IMR-90 (cell line): ENCODE data around the gene MEGF6. TPM values are rescaled to one million over a fixed set of nuclear protein-coding genes. Genes with fewer than 3 reads are reported as not detected.

Source experiments
- ATAC-seq: fragments of 200-7000 bp; cut with Tn5 transposase; 2 replicates; pipeline ENCODE4 v1.9.1; 2020; ENCODE audit warnings: low read depth, mild to moderate bottlenecking, moderate library complexity
- BruUV-seq: library from RNA; stranded (reverse); fragments of 400-500 nt; replicated peaks from 2 replicates; lab custom pipeline; 2021; lab: Mats Ljungman, UMichigan
- CTCF ChIA-PET: fragments of 300-600 bp; formaldehyde crosslinking; extraction: SDS; loops from one replicate; lab custom pipeline; 2021; ENCODE audit warnings: antibody characterized with exemption; lab: Yijun Ruan, JAX
- POLR2A ChIA-PET: fragments of 300-600 bp; sonication (Branson Sonifier 250); formaldehyde crosslinking; loops from one replicate; lab custom pipeline; 2022; ENCODE audit warnings: antibody characterized with exemption; ENCODE audit not compliant: unreplicated experiment; lab: Charles Lee
- DNase-seq: peaks from one replicate; pipeline ENCODE4 v3.0.0; 2013
- H2AFZ ChIP-seq: replicated peaks from 2 replicates; pipeline ENCODE3; 2013; ENCODE audit warnings: low read length, mild to moderate bottlenecking; ENCODE audit not compliant: poor library complexity
- H2AK5ac ChIP-seq: 2 replicates; pipeline ENCODE4 v1.6.1; 2013; ENCODE audit warnings: low read depth, low read length, inconsistent platforms
- H2AK9ac ChIP-seq: replicated peaks from 2 replicates; pipeline ENCODE3; 2013; ENCODE audit warnings: mild to moderate bottlenecking, low read depth, low read length, moderate library complexity; ENCODE audit not compliant: poor library complexity
- H2BK120ac ChIP-seq: 2 replicates; pipeline ENCODE4 v1.6.1; 2013; ENCODE audit warnings: low read depth, low read length, inconsistent platforms
- H2BK15ac ChIP-seq: 3 replicates; pipeline ENCODE4 v1.6.1; 2013; ENCODE audit warnings: low read depth, low read length, inconsistent platforms
- H2BK20ac ChIP-seq: 2 replicates; pipeline ENCODE4 v1.6.1; 2013; ENCODE audit warnings: low read depth, mild to moderate bottlenecking, inconsistent platforms, low read length, moderate library complexity
- H2BK5ac ChIP-seq: 2 replicates; pipeline ENCODE4 v1.6.1; 2013; ENCODE audit warnings: mild to moderate bottlenecking, low read depth, low read length, inconsistent platforms; ENCODE audit not compliant: poor library complexity, severe bottlenecking
- H3K14ac ChIP-seq: replicated peaks from 2 replicates; pipeline ENCODE4 v1.6.1; 2013; ENCODE audit warnings: low read depth, low read length, inconsistent platforms
- H3K18ac ChIP-seq: 2 replicates; pipeline ENCODE4 v1.6.1; 2013; ENCODE audit warnings: low read depth, low read length, control low read depth
- H3K23ac ChIP-seq: 2 replicates; pipeline ENCODE4 v1.6.1; 2013; ENCODE audit warnings: low read depth, low read length, inconsistent platforms
- H3K27ac ChIP-seq: 2 replicates; pipeline ENCODE4 v1.5.1; 2013; ENCODE audit warnings: mild to moderate bottlenecking, control low read depth, low read length; ENCODE audit not compliant: insufficient read depth
- H3K27me3 ChIP-seq: 2 replicates; pipeline ENCODE4 v1.6.1; 2013; ENCODE audit warnings: low read length; ENCODE audit not compliant: control insufficient read depth, insufficient read depth
- H3K36me3 ChIP-seq: 2 replicates; pipeline ENCODE4 v1.6.1; 2013; ENCODE audit warnings: low read length, mixed read lengths; ENCODE audit not compliant: control insufficient read depth, insufficient read depth
- H3K4ac ChIP-seq: 2 replicates; pipeline ENCODE4 v1.6.1; 2013; ENCODE audit warnings: low read depth, low read length, inconsistent platforms
- H3K4me1 ChIP-seq: 2 replicates; pipeline ENCODE4 v1.6.1; 2013; ENCODE audit warnings: low read length, mixed read lengths; ENCODE audit not compliant: control insufficient read depth, insufficient read depth
- H3K4me2 ChIP-seq: 2 replicates; pipeline ENCODE4 v1.6.1; 2013; ENCODE audit warnings: low read depth, mild to moderate bottlenecking, control low read depth, low read length, moderate library complexity
- H3K4me3 ChIP-seq: 2 replicates; pipeline ENCODE4 v1.5.1; 2013; ENCODE audit warnings: low read depth, mild to moderate bottlenecking, control low read depth, low read length, moderate library complexity; ENCODE audit not compliant: insufficient read depth
- H3K56ac ChIP-seq: 2 replicates; pipeline ENCODE4 v1.6.1; 2013; ENCODE audit warnings: low read length, inconsistent platforms; ENCODE audit not compliant: insufficient read depth; ENCODE audit errors: extremely low read depth
- H3K79me1 ChIP-seq, 2 experiments: 2 replicates each; pipeline ENCODE4 v1.6.1; 2013; ENCODE audit warnings: low read length in 2 of 2, inconsistent platforms in 1 of 2, low read depth in 1 of 2
- H3K9ac ChIP-seq: 2 replicates; pipeline ENCODE4 v1.6.1; 2013; ENCODE audit warnings: low read depth, low read length, control low read depth
- H3K9me1 ChIP-seq: 2 replicates; pipeline ENCODE4 v1.6.1; 2013; ENCODE audit warnings: low read length, inconsistent platforms; ENCODE audit not compliant: insufficient read depth
- H3K9me3 ChIP-seq: 2 replicates; pipeline ENCODE4 v1.6.1; 2013; ENCODE audit warnings: low read length; ENCODE audit not compliant: control insufficient read depth, insufficient read depth
- H4K20me1 ChIP-seq: 2 replicates; pipeline ENCODE4 v1.6.1; 2013; ENCODE audit warnings: low read length, inconsistent platforms; ENCODE audit not compliant: insufficient read depth
- H4K5ac ChIP-seq: 2 replicates; pipeline ENCODE4 v1.6.1; 2013; ENCODE audit warnings: mild to moderate bottlenecking, low read depth, low read length, control low read depth
- H4K8ac ChIP-seq, 2 experiments: 2 replicates each; pipeline ENCODE4 v1.6.1; 2013; ENCODE audit warnings: low read depth in 2 of 2, low read length in 2 of 2, control low read depth in 1 of 2, inconsistent platforms in 1 of 2
- H4K91ac ChIP-seq: 2 replicates; pipeline ENCODE4 v1.6.1; 2013; ENCODE audit warnings: low read depth, low read length, inconsistent platforms; ENCODE audit not compliant: insufficient read depth
- BHLHE40 ChIP-seq: fragments of 150-350 bp; IDR thresholded peaks from 2 replicates; pipeline ENCODE4 v1.6.1; 2016; ENCODE audit warnings: mild to moderate bottlenecking, low read depth, low read length
- FOS ChIP-seq: fragments of 150-350 bp; IDR thresholded peaks from 2 replicates; pipeline ENCODE4 v1.6.1; 2016; ENCODE audit warnings: low read depth, low read length
- NFE2L2 ChIP-seq: fragments of 150-350 bp; IDR thresholded peaks from 2 replicates; pipeline ENCODE4 v1.6.1; 2016; ENCODE audit warnings: low read depth, mild to moderate bottlenecking, low read length
- RFX5 ChIP-seq: IDR thresholded peaks from 2 replicates; pipeline ENCODE4 v1.8.0; 2012; ENCODE audit warnings: low read depth, mild to moderate bottlenecking, low read length, moderate library complexity
- SMC3 ChIP-seq: fragments of 150-350 bp; IDR thresholded peaks from 2 replicates; pipeline ENCODE4 v1.6.1; 2016; ENCODE audit warnings: low read depth, mild to moderate bottlenecking, antibody characterized with exemption, low read length, moderate library complexity
- WGBS, 2 experiments: methylation state at CpG; one replicate each; pipeline versions ENCODE4 v1.1.5 to v1.1.7; 2013; ENCODE audit warnings: missing lambda C conversion rate in 2 of 2; ENCODE audit not compliant: insufficient read length in 1 of 2; ENCODE audit errors: extremely low coverage in 2 of 2; 5-methylcytosine and 5-hydroxymethylcytosine counted together
- dilution Hi-C: fragments of 300-500 bp; cut with HindIII; formaldehyde crosslinking; loops from one replicate; pipeline ENCODE4 v1.14.3; 2018; ENCODE audit warnings: low sequenced_read_pairs; ENCODE audit not compliant: unreplicated experiment
- in situ Hi-C: fragments of 300-500 bp; cut with MboI; formaldehyde crosslinking; loops from 3 replicates; pipeline ENCODE4 v1.14.3; 2019; ENCODE audit warnings: low sequenced_read_pairs, inconsistent platforms, mixed read lengths
- intact Hi-C: fragments of 100-400 bp; cut with micrococcal nuclease; formaldehyde crosslinking; loops from 2 replicates; pipeline ENCODE4 v1.10.0; 2022
- polyA plus RNA-seq, 3 experiments: library from polyadenylated mRNA; depleted of rRNA; stranded (reverse); fragments of >200 nt; gene quantifications; 2 replicates each; pipeline ENCODE4 v1.2.3, GENCODE V29; 2012; ENCODE audit warnings: low replicate concordance in 1 of 3
- total RNA-seq: library from RNA; depleted of rRNA; stranded (reverse); fragments of >200 nt; gene quantifications from 2 replicates; pipeline ENCODE4 v1.2.3, GENCODE V29; 2012

MEGF6 gene
- total and polyA plus RNA-seq, 2 of the 4 experiments (the other 2 are of a cell fraction), result 0.72 to 4.1 TPM

DNA sequence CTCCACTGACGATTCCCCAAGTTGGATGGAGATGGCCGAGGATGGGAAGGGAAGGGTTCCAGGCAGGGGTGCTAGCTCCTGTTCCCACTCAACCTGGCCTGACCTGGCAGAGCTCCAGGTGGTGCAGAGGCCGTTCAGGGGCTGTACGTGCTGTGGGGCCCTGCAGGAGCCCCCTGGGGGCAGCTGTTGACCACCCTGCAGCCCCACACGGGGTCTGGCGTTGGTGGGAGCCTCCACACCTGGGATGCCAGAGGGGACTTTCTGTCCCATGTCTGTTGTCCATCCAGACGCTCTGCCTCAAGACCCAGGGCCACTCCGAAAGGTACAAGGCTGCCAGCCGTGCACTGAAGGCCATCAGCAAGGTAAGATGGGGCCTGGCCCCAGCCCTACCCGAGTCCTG lies 136.9 kb downstream of the MEGF6 start:
- dilution Hi-C loops, result no loop called here
- intact Hi-C loops, result no loop called here

More for the DNA sequence above, 136.9 kb downstream of the MEGF6 start:
- no peak for ATAC-seq
- Histone ChIP-seq H4K5ac (no peak overlapping the region), H3K23ac (no peak overlapping the region), H3K79me1 (no peaks in the 10 kb centered on the region), H2AK9ac (no peak overlapping the region), H3K4me2 (no peak overlapping the region), H4K20me1 (no peaks in the 10 kb centered on the region; the same call in 1 of the 2 replicates), H2BK5ac (no peak overlapping the region), H3K18ac (no peak overlapping the region), H2BK15ac (no peak overlapping the region), H2BK120ac (no peak overlapping the region), H3K36me3 (no peaks in the 10 kb centered on the region), H3K4me3 (no peak overlapping the region), H2BK20ac (no peak overlapping the region), H3K27me3 (no peaks in the 10 kb centered on the region; the same call in 1 of the 2 replicates), H3K9ac (no peak overlapping the region), H2AK5ac (no peak overlapping the region), H3K4ac (no peak overlapping the region), H3K56ac (no peak overlapping the region), H3K27ac (no peak overlapping the region), H3K14ac (no peak overlapping the region), H3K4me1 (peaks cover 11% of the 10 kb centered on the region), H4K8ac (no peak overlapping the region), H2AFZ (no peak overlapping the region), H3K9me1 (peaks cover 3% of the 10 kb centered on the region; the same call in 1 of the 2 replicates), H4K91ac (no peak overlapping the region), H3K9me3 (no peaks in the 10 kb centered on the region)
- BruUV-seq, result no TSS peak
- 53% methylated on average over 3 of the region's 10 CpGs; no CpG with 5 or more reads in 1 of the 2 experiments for WGBS, 2 experiments
- TF ChIP-seq SMC3 (no peak), FOS (no peak), BHLHE40 (no peak), NFE2L2 (no peak), RFX5 (no peak)
- DNase-seq, result no peak
- in situ Hi-C loops, result no loop called here
- CTCF ChIA-PET, result no interaction called here
- POLR2A ChIA-PET, result no interaction called here
